ENCODE results near the gene PIEZO1.

The PIEZO1 gene

DNA sequence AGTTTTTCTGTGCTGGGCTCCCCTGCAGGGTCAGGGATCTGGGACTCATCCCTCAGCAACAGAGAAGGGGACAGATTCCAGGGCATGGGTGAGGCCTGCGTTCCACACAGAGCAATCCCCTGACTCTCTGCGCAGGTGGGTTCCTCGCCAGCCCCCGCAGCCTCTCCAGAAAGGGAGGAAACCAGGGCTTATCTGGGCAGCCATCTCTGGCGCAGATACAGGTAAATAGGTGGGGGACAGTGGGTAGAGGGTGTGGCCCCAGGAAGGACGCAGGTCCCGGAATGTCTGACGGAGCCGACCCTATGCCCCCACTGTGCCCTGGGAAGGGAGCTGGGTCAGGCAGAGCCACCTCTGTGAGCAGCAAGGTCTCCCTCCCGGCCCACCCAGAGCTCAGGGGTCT lies 23.2 kb downstream of the PIEZO1 start:
- Histone ChIP-seq H3K9ac (ENCODE audit: low read length) (no peak overlapping the region), H3K4me1 (ENCODE audit: control insufficient read depth, insufficient read depth, low read length) (peaks cover 44% of the 10 kb centered on the region), H3K27me3 (ENCODE audit: control insufficient read depth, insufficient read depth, low read length) (no peaks in the 10 kb centered on the region), H3K27ac (ENCODE audit: low read depth, low read length) (peak overlapping the region; percentile 97), H3K4me3 (ENCODE audit: low read length) (no peak overlapping the region), H3K36me3 (ENCODE audit: control insufficient read depth, insufficient read depth, low read length) (no peaks in the 10 kb centered on the region)

GRCh38 chr16:88761143-88761534 lies 23.9 kb downstream of the PIEZO1 start:
- H3K4me1 ChIP-seq (ENCODE audit: control insufficient read depth, insufficient read depth, low read length): peaks cover 44% of the 10 kb centered on the region
- peak overlapping the region; percentile 97 for H3K27ac ChIP-seq (ENCODE audit: low read depth, low read length)
- H3K4me3 ChIP-seq (ENCODE audit: low read length): no peak overlapping the region
- no peaks in the 10 kb centered on the region for H3K36me3 ChIP-seq (ENCODE audit: control insufficient read depth, insufficient read depth, low read length)
- H3K27me3 ChIP-seq (ENCODE audit: control insufficient read depth, insufficient read depth, low read length): no peaks in the 10 kb centered on the region
- H3K9ac ChIP-seq (ENCODE audit: low read length): no peak overlapping the region

GRCh38 chr16:88760424-88761142 lies 24.4 kb downstream of the PIEZO1 start:
- no peaks in the 10 kb centered on the region for H3K36me3 ChIP-seq (ENCODE audit: control insufficient read depth, insufficient read depth, low read length)
- H3K4me3 ChIP-seq (ENCODE audit: low read length): no peak overlapping the region
- peak overlapping the region; percentile 97 for H3K27ac ChIP-seq (ENCODE audit: low read depth, low read length)
- peaks cover 44% of the 10 kb centered on the region for H3K4me1 ChIP-seq (ENCODE audit: control insufficient read depth, insufficient read depth, low read length)
- H3K9ac ChIP-seq (ENCODE audit: low read length): peak overlapping the region; percentile 40
- no peaks in the 10 kb centered on the region for H3K27me3 ChIP-seq (ENCODE audit: control insufficient read depth, insufficient read depth, low read length)

DNA sequence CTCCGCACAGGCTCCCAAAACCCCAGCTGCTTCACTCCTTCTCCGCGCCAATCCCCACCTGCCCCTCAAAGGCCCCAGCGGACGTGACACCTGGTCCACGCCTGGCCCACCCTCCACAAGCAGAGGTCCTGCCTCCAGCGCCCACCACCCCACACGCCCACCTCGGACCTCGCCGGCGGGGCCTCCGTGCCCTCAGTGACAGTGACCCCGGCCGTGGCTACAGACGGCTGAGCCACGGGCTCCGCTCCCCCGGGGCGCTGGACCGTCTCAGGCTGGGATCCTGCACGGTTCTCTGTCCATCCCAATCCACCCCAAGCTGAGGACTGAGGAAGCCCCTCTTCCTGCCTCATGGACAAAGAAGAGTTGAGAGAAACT lies 25.1 kb downstream of the PIEZO1 start:
- peak overlapping the region; percentile 46 for H3K4me3 ChIP-seq (ENCODE audit: low read length)
- H3K9ac ChIP-seq (ENCODE audit: low read length): peak overlapping the region; percentile 40
- H3K27me3 ChIP-seq (ENCODE audit: control insufficient read depth, insufficient read depth, low read length): no peaks in the 10 kb centered on the region
- H3K27ac ChIP-seq (ENCODE audit: low read depth, low read length): peak overlapping the region; percentile 97
- peaks cover 46% of the 10 kb centered on the region for H3K4me1 ChIP-seq (ENCODE audit: control insufficient read depth, insufficient read depth, low read length)
- H3K36me3 ChIP-seq (ENCODE audit: control insufficient read depth, insufficient read depth, low read length): no peaks in the 10 kb centered on the region

DNA sequence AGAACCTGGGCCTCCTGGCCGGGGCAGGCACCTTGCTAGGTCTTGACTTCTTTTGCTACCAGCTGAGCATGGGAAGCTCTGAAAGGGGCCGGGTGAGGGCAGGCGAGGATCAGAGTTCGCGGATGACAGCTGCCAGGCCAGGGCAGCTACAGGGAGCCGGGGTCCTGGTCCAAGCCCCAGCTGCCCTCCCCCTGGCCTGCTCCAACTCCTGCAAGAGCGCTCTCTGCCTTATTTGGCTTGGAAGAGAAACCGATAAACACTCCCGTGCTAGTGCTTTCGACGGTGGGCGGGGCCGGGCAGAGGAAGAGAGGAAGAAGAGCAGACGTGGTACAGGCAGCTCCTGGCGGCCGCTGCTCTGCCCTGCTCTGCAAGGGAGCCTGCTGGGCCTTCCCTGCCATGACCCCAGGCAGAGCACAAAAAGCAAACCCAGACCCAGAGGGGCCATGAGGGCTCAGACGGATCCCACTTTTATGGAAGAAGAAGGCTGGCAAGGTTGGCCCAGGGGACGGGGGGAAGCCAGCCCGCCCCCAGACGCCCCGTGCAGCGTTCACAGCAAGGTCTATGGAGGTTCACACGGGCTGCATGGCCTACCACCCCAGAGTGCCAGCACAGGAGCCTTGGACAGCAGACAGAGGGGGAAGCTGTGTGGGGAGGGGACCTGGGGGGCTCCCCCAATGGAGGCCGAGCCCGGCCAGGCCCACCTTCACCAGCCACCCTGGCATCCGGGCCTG lies 25.6 kb downstream of the PIEZO1 start:
- Histone ChIP-seq H3K4me3 (ENCODE audit: low read length) (peak overlapping the region; percentile 46), H3K9ac (ENCODE audit: low read length) (peak overlapping the region; percentile 40)

GRCh38 chr16:88758944-88759244 lies 26.1 kb downstream of the PIEZO1 start:
- Histone ChIP-seq H3K27ac (ENCODE audit: low read depth, low read length) (peak overlapping the region; percentile 97), H3K36me3 (ENCODE audit: control insufficient read depth, insufficient read depth, low read length) (no peaks in the 10 kb centered on the region), H3K9ac (ENCODE audit: low read length) (no peak overlapping the region), H3K27me3 (ENCODE audit: control insufficient read depth, insufficient read depth, low read length) (no peaks in the 10 kb centered on the region), H3K4me3 (ENCODE audit: low read length) (no peak overlapping the region), H3K4me1 (ENCODE audit: control insufficient read depth, insufficient read depth, low read length) (peaks cover 48% of the 10 kb centered on the region)

More for the DNA sequence above, 25.6 kb downstream of the PIEZO1 start:
- peaks cover 44% of the 10 kb centered on the region for H3K4me1 ChIP-seq (ENCODE audit: control insufficient read depth, insufficient read depth, low read length)
- no peaks in the 10 kb centered on the region for H3K36me3 ChIP-seq (ENCODE audit: control insufficient read depth, insufficient read depth, low read length)
- H3K27me3 ChIP-seq (ENCODE audit: control insufficient read depth, insufficient read depth, low read length): no peaks in the 10 kb centered on the region
- H3K27ac ChIP-seq (ENCODE audit: low read depth, low read length): peak overlapping the region; percentile 97

DNA sequence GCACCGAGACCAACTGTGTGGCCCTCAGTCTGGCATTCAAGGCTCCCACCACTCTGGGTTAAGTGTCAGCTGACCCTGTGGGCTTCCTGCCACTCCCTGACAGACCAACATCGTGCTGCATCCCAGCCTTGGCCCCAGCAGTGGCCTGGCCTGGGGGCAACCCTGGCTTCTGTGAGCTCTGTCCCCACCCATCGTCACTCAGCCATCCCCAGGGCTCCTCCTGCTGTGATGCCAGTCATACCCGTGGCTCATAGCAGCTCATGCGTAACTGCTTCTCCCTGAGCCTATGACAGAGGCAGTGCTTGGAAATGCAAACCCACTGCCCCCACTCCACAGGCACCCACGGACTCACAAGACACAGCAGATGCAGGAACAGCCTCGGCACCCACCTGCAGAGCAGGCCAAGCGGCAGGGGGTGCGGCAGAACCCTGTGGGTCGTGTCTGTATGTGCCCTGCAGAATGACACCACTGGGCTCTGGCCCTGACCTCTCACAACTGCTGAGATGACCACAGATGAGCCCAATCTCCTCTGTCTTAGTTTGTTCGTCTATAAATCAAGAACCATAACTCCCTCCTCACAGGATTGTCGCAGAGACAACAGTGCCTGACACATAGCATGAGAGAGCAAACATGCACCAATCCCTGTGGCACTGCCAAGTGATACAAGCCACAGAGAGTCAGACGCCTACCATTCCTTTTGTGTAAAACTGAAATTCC lies 26.6 kb downstream of the PIEZO1 start:
- Histone ChIP-seq H3K4me1 (ENCODE audit: control insufficient read depth, insufficient read depth, low read length) (peaks cover 53% of the 10 kb centered on the region), H3K9ac (ENCODE audit: low read length) (no peak overlapping the region), H3K36me3 (ENCODE audit: control insufficient read depth, insufficient read depth, low read length) (no peaks in the 10 kb centered on the region), H3K4me3 (ENCODE audit: low read length) (peak overlapping the region; percentile 9), H3K27ac (ENCODE audit: low read depth, low read length) (peak overlapping the region; percentile 97), H3K27me3 (ENCODE audit: control insufficient read depth, insufficient read depth, low read length) (no peaks in the 10 kb centered on the region)

DNA sequence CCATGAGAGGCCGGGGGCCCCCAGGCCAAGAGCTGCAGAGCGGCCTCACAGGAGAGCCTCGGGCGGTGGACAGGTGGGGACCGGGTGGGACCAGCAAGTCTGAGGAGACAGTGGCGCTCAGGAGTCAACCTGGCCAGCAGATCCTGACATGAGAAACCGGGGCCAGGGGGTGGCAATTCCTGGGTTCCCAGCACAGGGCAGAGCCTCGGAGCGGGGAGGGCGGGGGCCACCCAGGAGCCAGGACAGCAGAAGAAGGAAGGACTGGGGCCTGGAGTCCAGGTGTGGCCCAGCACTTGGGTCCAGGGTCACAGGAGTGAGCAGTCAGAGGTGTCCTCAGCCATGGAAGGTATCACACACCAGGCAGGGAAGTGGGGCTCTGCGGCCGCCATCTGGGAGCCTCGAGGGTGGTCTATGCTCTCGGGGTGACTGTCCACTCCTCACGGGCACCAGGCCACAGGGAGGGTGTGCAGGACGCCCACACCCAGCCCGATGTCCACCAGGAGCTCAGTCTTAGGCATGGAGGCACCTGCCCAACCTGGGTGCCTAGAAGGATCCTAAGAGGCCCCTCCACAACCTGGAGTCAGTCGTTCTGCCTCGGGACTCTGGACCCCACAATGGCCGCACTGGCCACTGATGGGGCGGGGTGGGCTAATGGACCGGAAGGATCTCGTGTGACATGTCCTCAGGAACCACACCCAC lies 29.1 kb downstream of the PIEZO1 start:
- H3K27ac ChIP-seq (ENCODE audit: low read depth, low read length): peak overlapping the region; percentile 44
- H3K9ac ChIP-seq (ENCODE audit: low read length): no peak overlapping the region
- peaks cover 41% of the 10 kb centered on the region for H3K4me1 ChIP-seq (ENCODE audit: control insufficient read depth, insufficient read depth, low read length)

DNA sequence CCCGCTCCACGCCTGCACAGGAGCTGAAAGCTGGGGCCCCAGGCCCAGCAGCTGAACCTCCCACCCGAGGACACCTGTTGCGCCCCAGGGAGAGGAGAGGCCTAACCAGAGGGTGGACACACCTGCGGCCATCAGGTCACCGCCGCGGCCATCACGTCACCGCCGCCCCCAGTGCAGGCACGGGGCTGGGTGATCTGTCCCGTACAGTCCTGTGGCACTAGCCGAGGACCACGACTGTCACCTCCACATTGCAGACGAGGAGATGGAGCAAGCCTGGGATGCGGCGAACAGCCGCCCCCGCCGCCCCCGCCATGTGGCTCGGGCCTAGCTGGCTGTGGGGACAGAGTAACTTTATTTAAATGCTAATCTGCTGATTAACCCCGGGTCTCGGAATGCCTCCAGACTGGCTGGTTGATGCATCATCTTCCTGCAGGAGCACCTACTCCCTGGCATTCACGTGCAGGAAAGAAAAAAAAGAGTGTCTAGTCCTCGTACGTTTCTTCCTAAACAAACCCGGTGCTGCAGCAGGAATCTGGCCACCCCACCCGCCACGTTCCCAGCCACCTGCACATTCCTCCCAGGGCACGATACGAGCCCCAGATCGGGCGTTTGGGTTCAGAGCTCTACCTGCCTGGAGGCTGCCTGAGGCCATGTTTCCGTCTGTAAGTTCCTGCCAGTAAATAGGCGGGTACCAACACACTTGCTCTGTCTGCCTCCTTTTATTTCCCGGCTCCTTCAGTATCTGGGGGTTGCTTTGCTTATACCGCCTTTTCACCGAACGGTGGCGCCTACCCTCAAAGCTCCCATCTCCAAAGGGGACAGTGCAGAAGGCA lies 29.9 kb downstream of the PIEZO1 start:
- Histone ChIP-seq H3K27me3 (ENCODE audit: control insufficient read depth, insufficient read depth, low read length) (no peaks in the 10 kb centered on the region), H3K36me3 (ENCODE audit: control insufficient read depth, insufficient read depth, low read length) (peaks cover 3% of the 10 kb centered on the region), H3K9ac (ENCODE audit: low read length) (no peak overlapping the region), H3K4me3 (ENCODE audit: low read length) (no peak overlapping the region), H3K27ac (ENCODE audit: low read depth, low read length) (peak overlapping the region; percentile 76), H3K4me1 (ENCODE audit: control insufficient read depth, insufficient read depth, low read length) (peaks cover 34% of the 10 kb centered on the region)

More for the DNA sequence above, 29.1 kb downstream of the PIEZO1 start:
- peaks cover 3% of the 10 kb centered on the region for H3K36me3 ChIP-seq (ENCODE audit: control insufficient read depth, insufficient read depth, low read length)
- H3K4me3 ChIP-seq (ENCODE audit: low read length): no peak overlapping the region
- no peaks in the 10 kb centered on the region for H3K27me3 ChIP-seq (ENCODE audit: control insufficient read depth, insufficient read depth, low read length)

- H3K4me3 ChIP-seq (ENCODE audit: low read length): no peak overlapping the region
- no peaks in the 10 kb centered on the region for H3K27me3 ChIP-seq (ENCODE audit: control insufficient read depth, insufficient read depth, low read length)
- peaks cover 3% of the 10 kb centered on the region for H3K36me3 ChIP-seq (ENCODE audit: control insufficient read depth, insufficient read depth, low read length)
- peaks cover 27% of the 10 kb centered on the region for H3K4me1 ChIP-seq (ENCODE audit: control insufficient read depth, insufficient read depth, low read length)
- peak overlapping the region; percentile 76 for H3K27ac ChIP-seq (ENCODE audit: low read depth, low read length)
- no peak overlapping the region for H3K9ac ChIP-seq (ENCODE audit: low read length)
Observed at GRCh38 chr16:88754109-88754911, 30.7 kb downstream of the PIEZO1 start.

GRCh38 chr16:88753602-88754001 lies 31.4 kb downstream of the PIEZO1 start:
- Histone ChIP-seq H3K27me3 (ENCODE audit: control insufficient read depth, insufficient read depth, low read length) (no peaks in the 10 kb centered on the region), H3K9ac (ENCODE audit: low read length) (no peak overlapping the region), H3K4me1 (ENCODE audit: control insufficient read depth, insufficient read depth, low read length) (peaks cover 22% of the 10 kb centered on the region), H3K36me3 (ENCODE audit: control insufficient read depth, insufficient read depth, low read length) (peaks cover 3% of the 10 kb centered on the region), H3K27ac (ENCODE audit: low read depth, low read length) (peak overlapping the region; percentile 76), H3K4me3 (ENCODE audit: low read length) (no peak overlapping the region)

Measured in rectal smooth muscle tissue (tissue), 1 donor.